ENCODE data around the gene GAMT.

GRCh38 chr19:1390890-1391423, 10.4 kb downstream of the GAMT start:
- TF ChIP-seq CTCF (IDR thresholded peaks at IDR 0.05; ENCODE audit: low read length) (no peak), EZH2 (optimal IDR thresholded peaks at IDR 0.05; ENCODE audit: low read depth, low read length) (no peak), EZH2phosphoT487 (IDR thresholded peaks at IDR 0.05; ENCODE audit: low read length) (no peak)

Data from MM.1S (cell line).